Testis (tissue), 3 donors: ENCODE results near the gene MYH10. TPM values are rescaled to one million over a fixed set of nuclear protein-coding genes. Genes with fewer than 3 reads are reported as not detected.

ENCODE experiments used
- DNase-seq: peaks from one replicate; pipeline ENCODE4 v3.0.0-alpha.2; 2019
- H3K27ac ChIP-seq, 2 donors: fragments of 200-600 bp; sonication (generic); one replicate each; pipeline ENCODE4 v1.5.1; 2019
- H3K27me3 ChIP-seq: fragments of 200-600 bp; sonication (generic); one replicate; pipeline ENCODE4 v1.5.1; 2019
- H3K36me3 ChIP-seq: fragments of 200-600 bp; sonication (generic); one replicate; pipeline ENCODE4 v1.5.1; 2017; ENCODE audit warnings: low read depth; ENCODE audit errors: missing control alignments
- H3K4me1 ChIP-seq: fragments of 200-600 bp; sonication (generic); one replicate; pipeline ENCODE4 v1.5.1; 2019
- H3K4me3 ChIP-seq, 2 donors: fragments of 200-600 bp; sonication (generic); one replicate each; pipeline ENCODE4 v1.5.1; 2017 to 2019
- H3K9me3 ChIP-seq: fragments of 200-600 bp; sonication (generic); one replicate; pipeline ENCODE4 v1.5.1; 2017
- POLR2A ChIP-seq: fragments of 450-650 bp; IDR thresholded peaks from one replicate; pipeline ENCODE4 v1.6.1; 2017; ENCODE audit warnings: antibody characterized with exemption, mild to moderate bottlenecking, moderate library complexity
- whole genome bisulfite sequencing, 2 donors: methylation state at CpG; one replicate each; pipeline ENCODE4 v1.1.5; 2018; 5-methylcytosine and 5-hydroxymethylcytosine counted together
- intact Hi-C: fragments of 100-400 bp; cut with DNase I; formaldehyde crosslinking; loops from one replicate; pipeline ENCODE4 v1.15.1; 2023; ENCODE audit warnings: low total_unique reads
- polyA plus RNA-seq: library from polyadenylated mRNA; stranded (reverse); fragments of 350-450 nt; fragmentation: Illumina TruSeq; extraction: RNeasy Lipid Tissue Mini Kit (QIAGEN cat#74804); gene quantifications from one replicate; pipeline ENCODE4 v1.2.3, GENCODE V29; 2014; ENCODE audit warnings: low read depth, low replicate concordance; ENCODE audit not compliant: insufficient read depth
- total RNA-seq, 2 donors: library from RNA; depleted of rRNA; stranded (reverse); fragments of >200 nt; gene quantifications; one replicate each; pipeline ENCODE4 v1.2.3, GENCODE V29; 2016
- TF ChIP-seq, protein P1 (sequence below), 3 experiments: fragments of 450-650 bp in 2 of 3; fragments of 200-600 bp in 1 of 3; sonication (generic) in 1 of 3; IDR thresholded peaks; one replicate each; pipeline ENCODE4 v1.5.1; 2016 to 2019; ENCODE audit warnings: antibody characterized with exemption in 3 of 3, mild to moderate bottlenecking in 2 of 3, moderate library complexity in 1 of 3

MYH10 gene
- total and polyA plus RNA-seq, 3 donors from 2014 or later = 25.5 to 34.1 (median 33.1) TPM

DNA sequence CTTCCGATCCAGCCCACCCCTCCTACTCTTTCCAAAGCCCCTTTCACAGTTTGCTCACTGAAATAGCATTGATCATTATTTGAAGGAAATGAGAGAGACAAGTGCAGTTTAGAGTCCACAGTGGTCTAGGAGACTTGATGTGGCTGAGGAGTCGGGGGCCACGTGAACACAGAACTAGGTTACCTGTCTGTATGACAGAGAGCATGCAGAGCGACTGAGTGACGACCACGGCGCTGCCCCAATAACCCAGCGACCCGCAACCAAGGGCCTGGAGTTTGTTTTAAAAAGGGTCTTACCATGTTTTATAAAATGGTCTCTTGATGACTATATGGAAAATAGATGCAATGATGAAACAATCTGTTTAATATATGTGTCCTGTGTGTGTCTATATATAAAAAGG is 155.3 kb downstream of the MYH10 start:
- TF ChIP-seq, protein P1, sequence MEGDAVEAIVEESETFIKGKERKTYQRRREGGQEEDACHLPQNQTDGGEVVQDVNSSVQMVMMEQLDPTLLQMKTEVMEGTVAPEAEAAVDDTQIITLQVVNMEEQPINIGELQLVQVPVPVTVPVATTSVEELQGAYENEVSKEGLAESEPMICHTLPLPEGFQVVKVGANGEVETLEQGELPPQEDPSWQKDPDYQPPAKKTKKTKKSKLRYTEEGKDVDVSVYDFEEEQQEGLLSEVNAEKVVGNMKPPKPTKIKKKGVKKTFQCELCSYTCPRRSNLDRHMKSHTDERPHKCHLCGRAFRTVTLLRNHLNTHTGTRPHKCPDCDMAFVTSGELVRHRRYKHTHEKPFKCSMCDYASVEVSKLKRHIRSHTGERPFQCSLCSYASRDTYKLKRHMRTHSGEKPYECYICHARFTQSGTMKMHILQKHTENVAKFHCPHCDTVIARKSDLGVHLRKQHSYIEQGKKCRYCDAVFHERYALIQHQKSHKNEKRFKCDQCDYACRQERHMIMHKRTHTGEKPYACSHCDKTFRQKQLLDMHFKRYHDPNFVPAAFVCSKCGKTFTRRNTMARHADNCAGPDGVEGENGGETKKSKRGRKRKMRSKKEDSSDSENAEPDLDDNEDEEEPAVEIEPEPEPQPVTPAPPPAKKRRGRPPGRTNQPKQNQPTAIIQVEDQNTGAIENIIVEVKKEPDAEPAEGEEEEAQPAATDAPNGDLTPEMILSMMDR (IDR thresholded peaks at IDR 0.05) = no peak
- no peak for TF ChIP-seq POLR2A
- Histone ChIP-seq H3K27me3 (no peaks in the 10 kb centered on the region), H3K4me3 (no peak overlapping the region), H3K9me3 (no peaks in the 10 kb centered on the region), H3K36me3 (no peaks in the 10 kb centered on the region), H3K4me1 (peaks cover 21% of the 10 kb centered on the region), H3K27ac (no peak overlapping the region)
- DNase-seq = no peak
- intact Hi-C loops = no loop called here
- WGBS, 2 donors = 93 to 97% methylated on average over 9 of the region's 9 CpGs

DNA sequence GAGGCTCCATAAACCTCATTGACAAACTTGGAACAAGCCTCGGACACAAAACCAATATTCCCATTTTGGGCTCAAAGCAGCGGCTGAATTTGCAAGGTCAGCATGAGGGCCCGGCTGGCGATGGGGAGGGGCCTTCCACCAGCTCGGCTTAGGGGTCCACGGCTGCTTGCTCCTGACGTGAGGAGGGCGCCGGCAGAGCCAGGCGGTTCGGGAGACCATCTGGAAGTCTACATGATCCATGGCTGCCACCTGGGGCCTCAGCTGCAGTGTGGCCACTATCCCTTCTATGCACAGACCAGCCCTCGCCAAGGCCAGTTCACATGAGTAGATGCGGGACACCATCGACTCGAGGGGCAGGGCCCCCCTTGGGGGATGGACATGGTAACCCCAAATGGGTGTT is 155.7 kb downstream of the MYH10 start:
- TF ChIP-seq, protein P1 (IDR thresholded peaks at IDR 0.05) = no peak
- no peak for TF ChIP-seq POLR2A
- H3K4me1 ChIP-seq = peaks cover 23% of the 10 kb centered on the region
- intact Hi-C loops = no loop called here
- H3K4me3 ChIP-seq = no peak overlapping the region
- no peaks in the 10 kb centered on the region for H3K9me3 ChIP-seq
- 93 to 94% methylated on average over 8 to 15 of the region's 15 CpGs for WGBS, 2 donors
- H3K27ac ChIP-seq = no peak overlapping the region
- no peaks in the 10 kb centered on the region for H3K27me3 ChIP-seq
- H3K36me3 ChIP-seq = no peaks in the 10 kb centered on the region
- no peak for DNase-seq

DNA sequence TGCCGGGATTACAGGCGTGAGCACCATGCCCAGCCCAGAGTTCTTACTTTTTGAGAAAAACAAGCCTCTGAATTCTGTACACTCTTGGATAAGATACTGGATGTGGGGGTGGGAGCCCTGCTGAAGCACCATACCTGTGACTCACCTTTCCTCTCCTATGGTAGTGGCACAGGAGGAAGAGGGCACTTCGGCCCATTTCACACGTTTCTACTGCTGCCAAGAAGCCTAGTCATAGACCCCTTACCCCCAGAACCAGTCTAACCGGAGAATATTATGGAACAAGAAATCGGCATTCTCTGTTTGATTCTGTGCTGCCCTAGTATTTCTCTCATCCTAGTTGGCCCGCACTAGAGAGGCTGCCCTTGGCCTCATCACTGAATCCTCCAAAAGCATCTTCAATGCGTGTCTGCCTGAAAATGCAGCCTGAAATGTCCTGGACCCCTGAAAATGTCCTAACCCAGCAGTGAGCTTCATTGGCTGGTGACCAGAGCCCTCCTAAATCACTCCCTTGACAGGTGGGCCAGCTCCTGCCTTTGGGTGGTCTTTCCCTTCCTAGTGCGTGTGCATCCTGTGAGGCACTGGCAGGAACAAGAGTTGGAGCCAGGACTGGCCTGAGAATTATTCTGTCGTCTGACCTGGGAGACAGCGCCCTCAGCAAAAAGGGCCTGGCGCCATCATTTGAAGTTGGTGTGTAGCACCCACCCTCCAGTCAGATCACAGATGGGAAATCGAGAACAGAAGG is 156.9 kb downstream of the MYH10 start:
- Histone ChIP-seq H3K9me3 (no peaks in the 10 kb centered on the region), H3K36me3 (no peaks in the 10 kb centered on the region), H3K27me3 (no peaks in the 10 kb centered on the region), H3K4me3 (no peak overlapping the region), H3K27ac (no peak overlapping the region), H3K4me1 (peaks cover 19% of the 10 kb centered on the region)
- no peak for TF ChIP-seq POLR2A
- TF ChIP-seq, protein P1 (IDR thresholded peaks at IDR 0.05) = no peak
- DNase-seq = no peak
- intact Hi-C loops = no loop called here
- 93 to 97% methylated on average over 13 of the region's 13 CpGs for WGBS, 2 donors

DNA sequence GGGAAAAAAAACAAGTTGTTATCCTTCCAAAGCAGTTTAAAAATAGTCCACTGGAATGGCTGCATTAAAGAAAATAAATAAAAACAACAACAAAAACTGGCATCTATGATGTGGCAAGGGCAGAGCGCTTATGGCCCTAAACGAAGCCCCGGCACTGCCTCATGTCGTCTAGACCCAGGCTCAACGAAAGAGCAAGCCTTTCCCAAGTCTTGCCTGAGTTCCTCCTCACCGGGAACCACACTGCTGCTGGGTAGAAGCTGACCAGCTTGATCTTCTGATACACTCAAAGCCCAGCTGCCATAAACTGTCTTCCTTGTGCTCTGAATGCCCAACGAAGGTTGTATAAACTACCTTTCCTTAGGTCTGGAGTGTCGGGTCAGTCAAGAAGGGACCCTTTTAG is 157.9 kb downstream of the MYH10 start:
- no peak for DNase-seq
- Histone ChIP-seq H3K36me3 (no peaks in the 10 kb centered on the region), H3K27ac (no peak overlapping the region), H3K27me3 (no peaks in the 10 kb centered on the region), H3K9me3 (no peaks in the 10 kb centered on the region), H3K4me3 (no peak overlapping the region), H3K4me1 (peaks cover 19% of the 10 kb centered on the region)
- intact Hi-C loops = no loop called here
- 91 to 92% methylated on average over 8 of the region's 8 CpGs for WGBS, 2 donors
- TF ChIP-seq POLR2A = no peak
- TF ChIP-seq, protein P1 (IDR thresholded peaks at IDR 0.05) = no peak
